WTC11 (cell line): Measurements from ENCODE around the gene TMC3. TPM values are rescaled to one million over a fixed set of nuclear protein-coding genes. Genes with fewer than 3 reads are reported as not detected.

Source experiments
- ATAC-seq: fragments of 200-7000 bp; cut with Tn5 transposase; 2 replicates; pipeline ENCODE4 v1.10.0; 2021; ENCODE audit warnings: mild to moderate bottlenecking, moderate library complexity
- CTCF ChIA-PET: fragments of 300-600 bp; sonication (Branson Sonifier 250); formaldehyde crosslinking; loops from one replicate; lab custom pipeline; 2021; ENCODE audit warnings: antibody characterized with exemption; lab: Charles Lee
- POLR2A ChIA-PET: fragments of 350-600 bp; sonication (Branson Sonifier 250); formaldehyde crosslinking; loops from one replicate; lab custom pipeline; 2021; ENCODE audit warnings: antibody characterized with exemption; lab: Charles Lee
- DNase-seq: peaks from one replicate; pipeline ENCODE4 v3.0.0; 2021; ENCODE audit warnings: low spot score
- H3K27ac Mint-ChIP-seq: 2 replicates; pipeline ENCODE4 v1.8.0; 2021; ENCODE audit warnings: mixed read lengths
- H3K27me3 Mint-ChIP-seq: 2 replicates; pipeline ENCODE4 v1.8.0; 2021; ENCODE audit warnings: low read depth, mild to moderate bottlenecking, moderate library complexity, mixed read lengths
- H3K36me3 Mint-ChIP-seq: 2 replicates; pipeline ENCODE4 v1.8.0; 2021; ENCODE audit warnings: mixed read lengths
- H3K4me1 Mint-ChIP-seq: 2 replicates; pipeline ENCODE4 v1.8.0; 2022; ENCODE audit warnings: mixed read lengths
- H3K4me3 Mint-ChIP-seq: 2 replicates; pipeline ENCODE4 v1.8.0; 2021; ENCODE audit warnings: mild to moderate bottlenecking, moderate library complexity, mixed read lengths
- H3K9me3 Mint-ChIP-seq: 2 replicates; pipeline ENCODE4 v1.8.0; 2021; ENCODE audit warnings: mixed read lengths
- CBFB ChIP-seq: sonication (generic); formaldehyde crosslinking; IDR thresholded peaks from 2 replicates; pipeline ENCODE4 v1.8.1; 2022; ENCODE audit warnings: mild to moderate bottlenecking, low read depth, missing genetic modification reagents
- E2F4 ChIP-seq: sonication (generic); formaldehyde crosslinking; IDR thresholded peaks from 2 replicates; pipeline ENCODE4 v1.8.1; 2022; ENCODE audit warnings: low read depth, mild to moderate bottlenecking, moderate library complexity, missing genetic modification reagents, borderline replicate concordance
- FOXP1 ChIP-seq: sonication (generic); formaldehyde crosslinking; IDR thresholded peaks from 2 replicates; pipeline ENCODE4 v1.8.0; 2022; ENCODE audit warnings: missing genetic modification reagents, mild to moderate bottlenecking, moderate library complexity, borderline replicate concordance
- FOXP4 ChIP-seq: sonication (generic); formaldehyde crosslinking; IDR thresholded peaks from 2 replicates; pipeline ENCODE4 v1.8.0; 2022; ENCODE audit warnings: mild to moderate bottlenecking, missing genetic modification reagents
- IRF1 ChIP-seq: sonication (generic); formaldehyde crosslinking; IDR thresholded peaks from 2 replicates; pipeline ENCODE4 v1.8.0; 2023; ENCODE audit warnings: missing genetic modification reagents
- JAZF1 ChIP-seq: fragments of 250-450 bp; sonication (Bioruptor Pico); IDR thresholded peaks from 2 replicates; pipeline ENCODE4 v1.9.0; 2021; ENCODE audit warnings: moderate library complexity, mild to moderate bottlenecking, inconsistent platforms
- JUN ChIP-seq: sonication (generic); formaldehyde crosslinking; IDR thresholded peaks from 2 replicates; pipeline ENCODE4 v1.8.0; 2023; ENCODE audit warnings: mild to moderate bottlenecking, missing genetic modification reagents
- MAX ChIP-seq: sonication (generic); formaldehyde crosslinking; IDR thresholded peaks from 2 replicates; pipeline ENCODE4 v1.8.0; 2022; ENCODE audit warnings: mild to moderate bottlenecking, missing genetic modification reagents
- MLX ChIP-seq: sonication (generic); formaldehyde crosslinking; IDR thresholded peaks from 2 replicates; pipeline ENCODE4 v1.8.1; 2023; ENCODE audit warnings: mild to moderate bottlenecking, missing genetic modification reagents, moderate library complexity
- MYBL2 ChIP-seq: sonication (generic); formaldehyde crosslinking; IDR thresholded peaks from 2 replicates; pipeline ENCODE4 v1.8.1; 2023; ENCODE audit warnings: mild to moderate bottlenecking, moderate library complexity, missing genetic modification reagents
- NFATC4 ChIP-seq: fragments of 250-450 bp; sonication (Bioruptor Pico); IDR thresholded peaks from 2 replicates; pipeline ENCODE4 v1.9.0; 2021; ENCODE audit warnings: mild to moderate bottlenecking
- NFE2L1 ChIP-seq: sonication (generic); formaldehyde crosslinking; IDR thresholded peaks from 2 replicates; pipeline ENCODE4 v1.8.1; 2023; ENCODE audit warnings: missing genetic modification reagents
- NR1H2 ChIP-seq: sonication (generic); formaldehyde crosslinking; IDR thresholded peaks from 2 replicates; pipeline ENCODE4 v1.9.0; 2021; ENCODE audit warnings: mild to moderate bottlenecking, moderate library complexity, missing genetic modification reagents
- SOX15 ChIP-seq: fragments of 250-450 bp; sonication (Bioruptor Pico); IDR thresholded peaks from 2 replicates; pipeline ENCODE4 v1.9.0; 2021; ENCODE audit warnings: mild to moderate bottlenecking
- ZNF138 ChIP-seq: sonication (generic); formaldehyde crosslinking; conservative IDR thresholded peaks from 2 replicates; pipeline ENCODE4 v1.8.1; 2022; ENCODE audit warnings: mild to moderate bottlenecking, moderate library complexity, missing genetic modification reagents
- ZNF317 ChIP-seq: sonication (generic); formaldehyde crosslinking; IDR thresholded peaks from 2 replicates; pipeline ENCODE4 v1.8.1; 2023; ENCODE audit warnings: low read depth, mild to moderate bottlenecking, moderate library complexity, missing genetic modification reagents, borderline replicate concordance
- total RNA-seq: library from RNA; stranded (reverse); gene quantifications from 3 replicates; pipeline ENCODE4 v1.2.3, GENCODE V29; 2021
- TF ChIP-seq, protein P1 (sequence below): fragments of 250-450 bp; sonication (Bioruptor Pico); IDR thresholded peaks from 2 replicates; pipeline ENCODE4 v1.9.0; 2021; ENCODE audit warnings: mild to moderate bottlenecking
- TF ChIP-seq, protein P2 (sequence below): sonication (generic); formaldehyde crosslinking; IDR thresholded peaks from 2 replicates; pipeline ENCODE4 v1.8.0; 2023; ENCODE audit warnings: mild to moderate bottlenecking, missing genetic modification reagents
- TF ChIP-seq, protein P3 (sequence below): fragments of 250-450 bp; sonication (Bioruptor Pico); IDR thresholded peaks from 2 replicates; pipeline ENCODE4 v1.9.0; 2021; ENCODE audit warnings: mild to moderate bottlenecking, borderline replicate concordance
- TF ChIP-seq, protein P4 (sequence below): sonication (generic); formaldehyde crosslinking; IDR thresholded peaks from 2 replicates; pipeline ENCODE4 v1.8.1; 2023; ENCODE audit warnings: mild to moderate bottlenecking, missing genetic modification reagents

The TMC3 gene
- total RNA-seq, 1 experiment from 2014 or later = not detected

DNA sequence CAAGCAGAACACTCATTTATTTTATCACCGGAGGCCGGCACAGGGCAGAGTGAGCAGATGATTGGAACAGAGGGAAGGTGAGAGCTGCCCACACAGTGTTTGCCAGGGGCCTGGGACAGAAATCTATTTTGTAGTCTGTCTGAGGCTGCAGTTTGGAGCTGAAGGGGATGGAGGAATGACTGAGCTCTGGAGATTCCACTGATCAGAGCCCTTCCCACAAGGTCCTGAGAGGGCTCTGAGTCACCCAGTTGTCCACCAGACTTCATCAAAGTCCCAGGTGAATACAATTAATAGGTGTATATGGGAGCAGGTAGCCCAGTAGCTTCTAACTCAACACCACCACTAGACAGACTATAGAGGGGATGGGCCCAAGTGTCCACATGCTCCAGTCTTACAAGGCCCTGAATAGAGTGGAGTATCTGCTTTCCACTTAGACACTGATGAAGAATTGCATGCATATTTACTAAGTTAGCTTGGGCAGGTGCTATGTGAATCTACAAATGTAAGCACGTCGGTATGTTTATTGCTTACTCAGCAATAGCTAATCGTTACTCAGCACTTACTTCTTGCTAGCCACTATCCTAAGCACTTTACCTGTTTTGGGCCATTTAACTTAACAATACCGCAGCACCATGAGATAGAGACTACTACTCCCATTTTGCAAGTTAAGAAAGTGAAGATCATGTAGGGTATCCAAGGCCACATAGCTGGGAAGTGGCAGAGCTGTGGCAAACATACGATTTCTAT, 47.4 kb downstream of the TMC3 start:
- peaks cover 12% of the 10 kb centered on the region for H3K27me3 Mint-ChIP-seq
- no peaks in the 10 kb centered on the region for H3K36me3 Mint-ChIP-seq
- TF ChIP-seq ZNF138 (CRISPR knock-in tag) = no peak
- TF ChIP-seq MAX (CRISPR knock-in tag) = no peak
- no peak for TF ChIP-seq JAZF1
- TF ChIP-seq FOXP4 (CRISPR knock-in tag) = no peak
- no peak for TF ChIP-seq E2F4
- TF ChIP-seq MYBL2 = no peak
- no peak for TF ChIP-seq NFATC4 (CRISPR knock-in tag)
- TF ChIP-seq FOXP1 (CRISPR knock-in tag) = no peak
- no peak for TF ChIP-seq JUN
- no peak for TF ChIP-seq NR1H2 (CRISPR knock-in tag)
- TF ChIP-seq, protein P1, sequence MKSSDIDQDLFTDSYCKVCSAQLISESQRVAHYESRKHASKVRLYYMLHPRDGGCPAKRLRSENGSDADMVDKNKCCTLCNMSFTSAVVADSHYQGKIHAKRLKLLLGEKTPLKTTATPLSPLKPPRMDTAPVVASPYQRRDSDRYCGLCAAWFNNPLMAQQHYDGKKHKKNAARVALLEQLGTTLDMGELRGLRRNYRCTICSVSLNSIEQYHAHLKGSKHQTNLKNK = no peak
- TF ChIP-seq NFE2L1 (CRISPR knock-in tag) = no peak
- TF ChIP-seq, protein P2, sequence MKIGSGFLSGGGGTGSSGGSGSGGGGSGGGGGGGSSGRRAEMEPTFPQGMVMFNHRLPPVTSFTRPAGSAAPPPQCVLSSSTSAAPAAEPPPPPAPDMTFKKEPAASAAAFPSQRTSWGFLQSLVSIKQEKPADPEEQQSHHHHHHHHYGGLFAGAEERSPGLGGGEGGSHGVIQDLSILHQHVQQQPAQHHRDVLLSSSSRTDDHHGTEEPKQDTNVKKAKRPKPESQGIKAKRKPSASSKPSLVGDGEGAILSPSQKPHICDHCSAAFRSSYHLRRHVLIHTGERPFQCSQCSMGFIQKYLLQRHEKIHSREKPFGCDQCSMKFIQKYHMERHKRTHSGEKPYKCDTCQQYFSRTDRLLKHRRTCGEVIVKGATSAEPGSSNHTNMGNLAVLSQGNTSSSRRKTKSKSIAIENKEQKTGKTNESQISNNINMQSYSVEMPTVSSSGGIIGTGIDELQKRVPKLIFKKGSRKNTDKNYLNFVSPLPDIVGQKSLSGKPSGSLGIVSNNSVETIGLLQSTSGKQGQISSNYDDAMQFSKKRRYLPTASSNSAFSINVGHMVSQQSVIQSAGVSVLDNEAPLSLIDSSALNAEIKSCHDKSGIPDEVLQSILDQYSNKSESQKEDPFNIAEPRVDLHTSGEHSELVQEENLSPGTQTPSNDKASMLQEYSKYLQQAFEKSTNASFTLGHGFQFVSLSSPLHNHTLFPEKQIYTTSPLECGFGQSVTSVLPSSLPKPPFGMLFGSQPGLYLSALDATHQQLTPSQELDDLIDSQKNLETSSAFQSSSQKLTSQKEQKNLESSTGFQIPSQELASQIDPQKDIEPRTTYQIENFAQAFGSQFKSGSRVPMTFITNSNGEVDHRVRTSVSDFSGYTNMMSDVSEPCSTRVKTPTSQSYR (CRISPR knock-in tag) = no peak
- no peak for TF ChIP-seq IRF1 (CRISPR knock-in tag)
- TF ChIP-seq, protein P3, sequence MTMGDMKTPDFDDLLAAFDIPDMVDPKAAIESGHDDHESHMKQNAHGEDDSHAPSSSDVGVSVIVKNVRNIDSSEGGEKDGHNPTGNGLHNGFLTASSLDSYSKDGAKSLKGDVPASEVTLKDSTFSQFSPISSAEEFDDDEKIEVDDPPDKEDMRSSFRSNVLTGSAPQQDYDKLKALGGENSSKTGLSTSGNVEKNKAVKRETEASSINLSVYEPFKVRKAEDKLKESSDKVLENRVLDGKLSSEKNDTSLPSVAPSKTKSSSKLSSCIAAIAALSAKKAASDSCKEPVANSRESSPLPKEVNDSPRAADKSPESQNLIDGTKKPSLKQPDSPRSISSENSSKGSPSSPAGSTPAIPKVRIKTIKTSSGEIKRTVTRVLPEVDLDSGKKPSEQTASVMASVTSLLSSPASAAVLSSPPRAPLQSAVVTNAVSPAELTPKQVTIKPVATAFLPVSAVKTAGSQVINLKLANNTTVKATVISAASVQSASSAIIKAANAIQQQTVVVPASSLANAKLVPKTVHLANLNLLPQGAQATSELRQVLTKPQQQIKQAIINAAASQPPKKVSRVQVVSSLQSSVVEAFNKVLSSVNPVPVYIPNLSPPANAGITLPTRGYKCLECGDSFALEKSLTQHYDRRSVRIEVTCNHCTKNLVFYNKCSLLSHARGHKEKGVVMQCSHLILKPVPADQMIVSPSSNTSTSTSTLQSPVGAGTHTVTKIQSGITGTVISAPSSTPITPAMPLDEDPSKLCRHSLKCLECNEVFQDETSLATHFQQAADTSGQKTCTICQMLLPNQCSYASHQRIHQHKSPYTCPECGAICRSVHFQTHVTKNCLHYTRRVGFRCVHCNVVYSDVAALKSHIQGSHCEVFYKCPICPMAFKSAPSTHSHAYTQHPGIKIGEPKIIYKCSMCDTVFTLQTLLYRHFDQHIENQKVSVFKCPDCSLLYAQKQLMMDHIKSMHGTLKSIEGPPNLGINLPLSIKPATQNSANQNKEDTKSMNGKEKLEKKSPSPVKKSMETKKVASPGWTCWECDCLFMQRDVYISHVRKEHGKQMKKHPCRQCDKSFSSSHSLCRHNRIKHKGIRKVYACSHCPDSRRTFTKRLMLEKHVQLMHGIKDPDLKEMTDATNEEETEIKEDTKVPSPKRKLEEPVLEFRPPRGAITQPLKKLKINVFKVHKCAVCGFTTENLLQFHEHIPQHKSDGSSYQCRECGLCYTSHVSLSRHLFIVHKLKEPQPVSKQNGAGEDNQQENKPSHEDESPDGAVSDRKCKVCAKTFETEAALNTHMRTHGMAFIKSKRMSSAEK = no peak
- no peak for TF ChIP-seq SOX15 (CRISPR knock-in tag)
- TF ChIP-seq, protein P4, sequence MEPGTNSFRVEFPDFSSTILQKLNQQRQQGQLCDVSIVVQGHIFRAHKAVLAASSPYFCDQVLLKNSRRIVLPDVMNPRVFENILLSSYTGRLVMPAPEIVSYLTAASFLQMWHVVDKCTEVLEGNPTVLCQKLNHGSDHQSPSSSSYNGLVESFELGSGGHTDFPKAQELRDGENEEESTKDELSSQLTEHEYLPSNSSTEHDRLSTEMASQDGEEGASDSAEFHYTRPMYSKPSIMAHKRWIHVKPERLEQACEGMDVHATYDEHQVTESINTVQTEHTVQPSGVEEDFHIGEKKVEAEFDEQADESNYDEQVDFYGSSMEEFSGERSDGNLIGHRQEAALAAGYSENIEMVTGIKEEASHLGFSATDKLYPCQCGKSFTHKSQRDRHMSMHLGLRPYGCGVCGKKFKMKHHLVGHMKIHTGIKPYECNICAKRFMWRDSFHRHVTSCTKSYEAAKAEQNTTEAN (CRISPR knock-in tag) = no peak
- TF ChIP-seq ZNF317 = no peak
- no peak for TF ChIP-seq MLX
- TF ChIP-seq CBFB (CRISPR knock-in tag) = no peak
- TF ChIP-seq, all 79 proteins: peak for 0
- Mint-ChIP-seq H3K27ac (no peak overlapping the region), H3K9me3 (no peaks in the 10 kb centered on the region), H3K4me1 (peaks cover 11% of the 10 kb centered on the region), H3K4me3 (no peak overlapping the region)
- no peak for DNase-seq
- ChIA-PET CTCF (interaction anchor here (0.8 to 1.4 kb wide), 5 partner anchors 9 to 61 kb away, joined by 3 to 8 read pairs (median 3); no protein-coding TSS in a partner anchor), POLR2A (no interaction called here)
- ATAC-seq = no peak
